ENCODE data around the gene STIP1.
"Not testable (repeated sequence)": the region's sequence is repeated elsewhere in the genome, so short reads cannot be mapped to it uniquely, and the experiment has no call there.

STIP1 gene

GRCh38 chr11:64161037-64161436 is 24.9 kb upstream of the STIP1 start:
- DNase-seq, result no peak

DNA sequence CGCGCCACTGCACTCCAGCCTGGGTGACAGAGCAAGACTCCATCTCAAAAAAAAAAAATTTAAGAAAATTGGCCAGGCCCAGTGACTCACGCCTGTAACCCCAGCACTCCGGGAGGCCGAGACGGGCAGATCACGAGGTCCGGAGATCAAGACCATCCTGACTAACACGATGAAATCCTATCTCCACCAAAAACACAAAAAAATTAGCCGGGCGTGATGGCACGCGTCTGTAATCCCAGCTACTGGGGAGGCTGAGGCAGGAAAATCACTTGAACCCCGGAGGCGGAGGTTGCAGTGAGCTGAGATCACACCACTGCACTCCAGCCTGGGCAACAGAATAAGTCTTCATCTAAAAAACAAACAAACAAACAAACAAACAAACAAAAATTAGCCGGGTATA is 23.2 kb upstream of the STIP1 start:
- DNase-seq, result not testable (repeated sequence)

DNA sequence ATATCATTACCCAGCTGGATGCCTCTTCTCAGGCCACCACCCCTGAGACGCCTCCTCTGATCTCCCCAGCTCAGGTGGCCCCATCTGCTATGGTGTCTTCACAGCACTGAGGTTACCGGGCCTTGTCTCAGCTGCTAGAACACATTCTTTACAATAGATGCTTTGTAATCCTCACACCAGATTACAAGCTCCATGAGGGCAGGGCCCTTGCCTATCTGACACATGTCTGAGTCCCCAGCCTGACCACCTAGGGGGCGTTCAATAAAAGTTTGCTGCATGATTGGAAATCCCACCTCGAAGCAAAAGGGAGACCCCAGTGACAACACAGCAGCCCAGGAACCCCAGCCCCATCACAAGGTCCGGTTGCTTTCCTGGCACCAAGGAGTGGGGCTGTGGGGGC is 22.0 kb upstream of the STIP1 start:
- no peak for DNase-seq

DNA sequence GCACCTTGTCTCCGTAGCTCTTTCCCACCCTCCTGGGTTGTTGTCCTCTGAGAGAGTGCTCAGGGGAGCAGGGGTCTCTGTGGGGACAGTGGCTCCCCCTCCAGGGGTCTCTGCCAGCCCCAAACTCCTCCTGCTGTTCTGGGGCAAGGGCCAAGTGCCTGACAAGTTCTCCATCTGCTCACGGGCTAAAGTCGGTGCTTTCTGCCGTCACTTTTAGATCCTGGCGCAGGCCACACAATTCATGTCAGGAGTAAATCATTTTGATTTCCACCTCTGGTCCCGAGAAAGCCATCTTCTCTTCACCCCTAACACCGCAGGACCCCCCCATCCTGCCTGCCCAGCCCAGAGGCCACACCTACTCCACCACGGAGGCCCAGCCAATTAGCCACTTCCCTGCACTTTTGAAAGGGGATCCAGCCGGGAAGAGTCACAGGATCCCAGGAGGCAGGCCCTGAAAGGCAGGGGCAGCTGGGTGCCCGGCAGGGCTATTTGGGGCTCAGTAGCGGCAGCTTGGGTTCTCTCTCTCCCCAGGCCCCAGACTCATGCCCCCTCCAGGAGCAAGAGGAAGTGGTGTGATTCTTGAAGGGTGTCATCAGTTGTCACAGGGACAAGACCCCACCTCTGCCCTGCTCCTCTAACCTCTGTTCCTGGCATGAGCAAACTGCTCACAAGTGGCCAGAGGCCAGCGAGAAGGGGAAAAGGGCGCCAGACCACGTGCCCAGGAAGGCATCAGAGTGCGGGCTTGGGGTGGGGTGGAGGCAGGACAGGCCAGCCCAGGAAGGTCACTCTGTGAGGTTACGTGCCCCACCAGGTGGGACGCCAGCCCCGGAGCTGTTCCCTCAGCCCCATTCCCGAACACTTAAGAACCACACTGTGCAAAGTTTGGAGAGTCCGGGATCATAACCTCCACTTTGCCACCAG is 21.3 kb upstream of the STIP1 start:
- DNase-seq, result no peak

- DNase-seq, result no peak
Observed at GRCh38 chr11:64165481-64165841, 20.5 kb upstream of the STIP1 start.

DNA sequence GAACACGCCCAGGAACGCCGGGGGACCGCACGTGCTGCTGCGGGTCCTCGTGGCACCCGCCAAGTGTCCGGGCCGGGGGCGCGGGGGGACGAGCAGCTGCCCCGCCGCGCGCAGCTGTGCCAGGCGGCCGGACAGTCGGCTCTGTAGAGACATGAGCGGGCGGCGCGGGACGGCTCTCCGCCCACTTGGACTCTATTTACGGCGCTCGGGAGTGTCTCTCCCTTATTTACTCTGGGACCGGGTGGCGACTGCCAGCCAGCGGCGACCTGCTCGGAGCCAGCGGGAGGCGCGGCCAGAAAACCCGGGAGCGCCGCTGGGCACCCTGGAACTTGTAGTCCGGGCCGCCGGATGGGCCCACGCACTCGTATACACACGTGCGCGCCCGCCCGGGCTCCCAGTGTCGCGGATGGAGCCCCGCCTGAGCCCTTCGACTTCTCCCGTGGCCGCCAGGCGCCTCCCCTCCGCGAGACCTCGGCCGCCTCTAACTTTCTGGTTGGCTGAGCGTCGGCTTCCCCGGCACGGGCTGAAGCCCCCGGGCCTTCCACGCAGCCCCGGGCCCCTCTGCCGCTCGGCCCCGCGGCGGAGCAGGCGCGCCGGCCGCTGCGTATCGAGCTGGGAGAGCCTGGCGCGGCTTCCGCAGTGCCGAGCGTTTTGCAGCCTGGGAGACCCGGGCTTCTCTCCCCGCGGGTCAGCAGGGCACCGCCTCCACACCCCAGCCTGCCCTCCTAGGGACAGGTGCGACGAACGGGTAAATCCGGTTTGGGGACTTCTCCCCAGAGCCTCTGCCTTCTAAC is 19.9 kb upstream of the STIP1 start, which contains the start of gene MACROD1:
MACROD1 (minus strand) TSS at position 272 of the 794 bp plus-strand sequence; CDS start at position 153, 119 bp downstream.
- peak; percentile 92 for DNase-seq

- DNase-seq, result no peak
Observed at GRCh38 chr11:64170419-64170818, 15.6 kb upstream of the STIP1 start.

DNA sequence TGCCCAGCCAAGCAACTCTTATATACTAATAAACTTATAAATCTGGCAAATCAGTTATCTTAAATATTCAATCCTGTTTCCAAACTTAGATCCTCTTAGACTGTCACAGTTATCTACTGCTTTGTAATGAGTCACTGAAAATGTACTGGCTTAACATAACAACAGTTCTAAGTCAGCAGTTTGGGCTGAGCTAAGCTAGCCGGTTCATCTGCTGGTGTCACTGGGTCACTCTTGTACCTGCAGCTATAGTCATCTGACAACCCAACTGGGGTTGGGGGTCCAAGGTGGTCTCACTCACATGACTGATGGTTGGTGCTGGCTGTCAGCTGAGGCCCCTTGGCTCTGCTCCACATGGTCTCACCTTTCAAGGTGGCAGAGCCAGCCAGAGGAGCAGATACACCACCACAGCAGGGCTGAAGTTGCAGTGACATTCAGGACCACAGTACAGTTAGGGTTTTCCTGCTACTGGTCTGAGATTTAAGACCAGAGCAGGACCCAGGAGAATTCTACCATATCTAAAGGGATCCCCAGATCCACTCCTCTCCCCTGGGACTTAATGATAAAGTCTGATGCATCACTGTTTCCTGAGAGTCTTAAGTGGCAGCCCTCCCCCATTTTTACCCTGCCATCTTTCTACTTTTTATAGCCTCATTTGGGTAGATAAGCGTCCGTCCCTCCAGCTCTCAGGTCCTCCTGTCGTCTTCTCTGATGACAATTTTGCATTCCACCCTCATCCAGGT is 12.2 kb upstream of the STIP1 start:
- no peak for DNase-seq

- DNase-seq, result no peak
Observed at GRCh38 chr11:64176751-64177150, 9.2 kb upstream of the STIP1 start.

- no peak for DNase-seq
Observed at GRCh38 chr11:64178203-64178602, 7.8 kb upstream of the STIP1 start.

- DNase-seq, result no peak
Observed at GRCh38 chr11:64178951-64179639, 6.9 kb upstream of the STIP1 start.

- DNase-seq, result no peak
Observed at GRCh38 chr11:64180891-64181290, 5.1 kb upstream of the STIP1 start.

GRCh38 chr11:64181506-64182411 is 4.2 kb upstream of the STIP1 start:
- peak; percentile 73 for DNase-seq

GRCh38 chr11:64183890-64184289 is 2.1 kb upstream of the STIP1 start:
- no peak for DNase-seq

- DNase-seq, result no peak
Observed at GRCh38 chr11:64185175-64185692, 737 bp upstream of the STIP1 start.

GRCh38 chr11:64186492-64187165 is 658 bp downstream of the STIP1 start:
- DNase-seq, result peak; percentile 72

DNA sequence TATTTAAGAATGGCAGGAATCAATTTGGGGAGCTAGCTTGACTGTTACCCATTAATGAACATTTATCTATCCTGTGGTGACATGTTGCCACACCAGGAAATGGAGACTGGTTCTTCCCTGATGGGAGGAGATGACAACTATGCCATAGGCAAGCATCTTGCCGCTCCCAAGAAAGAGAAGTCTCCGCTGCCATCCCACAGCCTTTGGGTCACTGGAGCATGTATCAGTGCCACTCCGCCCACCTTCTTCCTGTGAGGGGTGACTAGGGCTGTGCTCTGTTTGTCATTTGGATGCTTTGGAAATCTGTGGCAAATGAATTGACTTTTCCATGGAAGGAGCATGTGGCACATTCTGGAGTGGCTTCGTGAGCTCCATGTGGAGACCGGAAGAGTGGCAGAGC is 6.5 kb downstream of the STIP1 start:
- no peak for DNase-seq

GRCh38 chr11:64196626-64197025 is 10.7 kb downstream of the STIP1 start:
- DNase-seq, result no peak

- no peak for DNase-seq
Observed at GRCh38 chr11:64198511-64198910, 12.5 kb downstream of the STIP1 start.

DNA sequence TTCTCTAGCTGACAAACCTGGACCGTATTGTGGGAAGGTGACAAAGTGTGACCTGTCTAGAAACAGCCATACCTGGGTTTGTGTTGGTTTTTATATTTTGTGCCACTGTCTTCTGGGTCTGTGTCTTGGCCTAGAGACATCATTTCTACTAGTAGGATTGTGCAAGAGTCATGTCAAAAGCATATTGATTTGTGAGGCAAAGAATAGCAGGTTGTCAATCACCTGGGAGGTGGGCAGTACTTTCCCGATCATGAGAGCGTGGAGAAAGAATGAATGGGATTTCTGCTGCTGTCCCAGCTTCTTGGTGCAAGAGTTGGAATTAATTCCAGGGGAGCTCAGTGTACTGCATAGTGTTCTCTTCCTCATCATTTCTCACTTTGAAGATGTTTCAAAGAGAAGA is 15.6 kb downstream of the STIP1 start:
- DNase-seq, result no peak

- DNase-seq, result no peak
Observed at GRCh38 chr11:64202992-64203391, 17.0 kb downstream of the STIP1 start.

Measured in activated CD8-positive, alpha-beta memory T cell treated with anti-CD3 and anti-CD28 coated beads, Interleukin-2, amount 50 U/mL, for 48 hours (primary cell).